ENCODE results near the gene LIN28A. TPM values are rescaled to one million over a fixed set of nuclear protein-coding genes. Genes with fewer than 3 reads are reported as not detected.

LIN28A gene
- total and polyA plus RNA-seq, 10 of the 15 experiments (the other 5 are each of a cell fraction or from before 2014, with no cell fraction given) = 0.13 to 0.59 (median 0.30) TPM; not detected in 7

- TF ChIP-seq POLR2AphosphoS5 (IDR thresholded peaks at IDR 0.05; ENCODE audit: low read length) (peak; percentile 92), SREBF2 (IDR thresholded peaks at IDR 0.05; ENCODE audit: low read length) (no peak), RAD21 (IDR thresholded peaks at IDR 0.05; ENCODE audit: insufficient read depth, low read depth, low read length) (no peak), CHD2 (IDR thresholded peaks at IDR 0.05; ENCODE audit: borderline replicate concordance, low read depth, low read length) (peak; percentile 92), CBX3 (IDR thresholded peaks at IDR 0.05; ENCODE audit: borderline replicate concordance, low read depth) (no peak), GATAD2B (conservative IDR thresholded peaks at IDR 0.05; ENCODE audit: low read depth) (peak; percentile 65), HCFC1 (IDR thresholded peaks at IDR 0.05; ENCODE audit: low read length) (peak; percentile 84), ZNF207 (IDR thresholded peaks at IDR 0.05; ENCODE audit: borderline replicate concordance) (peak; percentile 42; the same call in 1 of the 2 replicates), IKZF1 (conservative IDR thresholded peaks at IDR 0.05) (peak; percentile 88), MEF2A (IDR thresholded peaks at IDR 0.05; ENCODE audit: insufficient read depth, low read depth, low read length) (no peak), ZBED1 (IDR thresholded peaks at IDR 0.05; ENCODE audit: borderline replicate concordance) (no peak; the same call in 1 of the 2 replicates), MTA2 (IDR thresholded peaks at IDR 0.05; ENCODE audit: low read depth) (peak; percentile 46; the same call in 1 of the 2 replicates), SREBF1 (IDR thresholded peaks at IDR 0.05; ENCODE audit: low read length) (no peak), SIX5 (IDR thresholded peaks at IDR 0.05; ENCODE audit: low read depth, low read length, severe bottlenecking) (peak; percentile 52), NR2C1 (IDR thresholded peaks at IDR 0.05) (peak; percentile 46; the same call in 1 of the 2 replicates), REST (IDR thresholded peaks at IDR 0.05; ENCODE audit: low read depth, low read length) (0 out of 2 replicates have a peak, but pooled peaks have one; percentile 3), POLR2AphosphoS2 (IDR thresholded peaks at IDR 0.05; ENCODE audit: low read depth, low read length) (peak; percentile 82; the same call in 1 of the 2 replicates), TCF12 (IDR thresholded peaks at IDR 0.05; ENCODE audit: low read depth, low read length) (peak; percentile 74), JUNB (IDR thresholded peaks at IDR 0.05) (no peak), KAT2A (conservative IDR thresholded peaks at IDR 0.05; ENCODE audit: control insufficient read depth, low read depth, low read length) (no peak), NFIC (IDR thresholded peaks at IDR 0.05; ENCODE audit: low read depth, low read length) (no peak; the same call in 1 of the 2 replicates), NKRF (conservative IDR thresholded peaks at IDR 0.05) (peak; percentile 94), ELK1 (IDR thresholded peaks at IDR 0.05; ENCODE audit: low read depth, low read length) (peak; percentile 69), PAX8 (IDR thresholded peaks at IDR 0.05) (peak; percentile 30; the same call in 1 of the 2 replicates), NFXL1 (IDR thresholded peaks at IDR 0.05; ENCODE audit: borderline replicate concordance) (no peak), BMI1 (IDR thresholded peaks at IDR 0.05; ENCODE audit: borderline replicate concordance) (no peak)
These were observed 21.5 kb downstream of the LIN28A start, which contains the start of gene DHDDS (continued) for GRCh38 chr1:26431979-26432695.
